GM18520 (cell line): Measurements from ENCODE around the gene FBXO10.
"Not testable (repeated sequence)": the region's sequence is repeated elsewhere in the genome, so short reads cannot be mapped to it uniquely, and the experiment has no call there.

ENCODE experiments used
- ATAC-seq: cut with Tn5 transposase; IDR thresholded peaks from one replicate; pipeline ENCODE4 v1.9.1; 2021; ENCODE audit not compliant: unreplicated experiment

The FBXO10 gene, protein sequence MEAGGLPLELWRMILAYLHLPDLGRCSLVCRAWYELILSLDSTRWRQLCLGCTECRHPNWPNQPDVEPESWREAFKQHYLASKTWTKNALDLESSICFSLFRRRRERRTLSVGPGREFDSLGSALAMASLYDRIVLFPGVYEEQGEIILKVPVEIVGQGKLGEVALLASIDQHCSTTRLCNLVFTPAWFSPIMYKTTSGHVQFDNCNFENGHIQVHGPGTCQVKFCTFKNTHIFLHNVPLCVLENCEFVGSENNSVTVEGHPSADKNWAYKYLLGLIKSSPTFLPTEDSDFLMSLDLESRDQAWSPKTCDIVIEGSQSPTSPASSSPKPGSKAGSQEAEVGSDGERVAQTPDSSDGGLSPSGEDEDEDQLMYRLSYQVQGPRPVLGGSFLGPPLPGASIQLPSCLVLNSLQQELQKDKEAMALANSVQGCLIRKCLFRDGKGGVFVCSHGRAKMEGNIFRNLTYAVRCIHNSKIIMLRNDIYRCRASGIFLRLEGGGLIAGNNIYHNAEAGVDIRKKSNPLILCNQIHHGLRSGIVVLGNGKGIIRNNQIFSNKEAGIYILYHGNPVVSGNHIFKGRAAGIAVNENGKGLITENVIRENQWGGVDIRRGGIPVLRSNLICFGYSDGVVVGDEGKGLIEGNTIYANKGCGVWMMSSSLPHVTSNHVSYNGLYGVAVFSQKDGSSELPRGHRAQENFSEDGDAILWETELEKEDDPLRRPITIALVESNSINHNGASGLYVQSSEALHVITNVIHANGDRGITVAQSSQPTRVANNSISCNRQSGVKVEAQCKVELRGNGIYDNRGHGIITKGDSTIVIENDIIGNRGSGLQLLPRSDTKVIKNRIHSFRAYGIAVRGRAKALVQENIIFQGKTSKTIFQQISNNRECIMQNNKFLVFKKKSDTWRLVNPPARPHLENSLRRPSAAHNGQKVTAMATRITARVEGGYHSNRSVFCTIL

GRCh38 chr9:37575921-37576721 is at the start of gene FBXO10:
TSS of gene FBXO10 (minus strand) at chr9:37576380. CDS start at chr9:37541768, 34,612 bp downstream.
- peak; percentile 40 for ATAC-seq

- no peak for ATAC-seq
These were observed 49.6 kb upstream of the FBXO10 start for GRCh38 chr9:37625758-37626147.

- ATAC-seq, result no peak
These were observed 49.0 kb upstream of the FBXO10 start for GRCh38 chr9:37625036-37625757.

- no peak for ATAC-seq
These were observed 47.9 kb upstream of the FBXO10 start for GRCh38 chr9:37624073-37624472.

DNA sequence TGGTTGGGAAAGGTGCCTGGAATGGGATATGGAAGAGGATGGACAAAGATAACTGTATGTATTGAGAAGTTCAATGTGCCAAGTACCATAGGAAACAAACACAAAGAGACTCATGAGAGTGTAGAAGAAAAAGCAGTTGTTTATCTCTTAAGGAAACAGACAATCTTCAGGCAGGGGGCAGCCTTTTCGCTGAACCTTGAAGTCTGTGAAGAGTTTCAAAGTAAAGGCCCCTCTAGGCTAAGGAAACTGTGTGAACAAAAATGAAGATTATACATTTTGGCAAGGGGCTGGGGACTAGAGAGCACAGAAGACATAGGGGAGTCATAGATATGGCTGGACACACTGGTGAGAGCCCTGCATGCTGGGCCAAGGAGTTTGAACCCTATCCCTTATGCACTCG is 47.1 kb upstream of the FBXO10 start:
- no peak for ATAC-seq

- ATAC-seq, result no peak
These were observed 46.3 kb upstream of the FBXO10 start for GRCh38 chr9:37622462-37622861.

DNA sequence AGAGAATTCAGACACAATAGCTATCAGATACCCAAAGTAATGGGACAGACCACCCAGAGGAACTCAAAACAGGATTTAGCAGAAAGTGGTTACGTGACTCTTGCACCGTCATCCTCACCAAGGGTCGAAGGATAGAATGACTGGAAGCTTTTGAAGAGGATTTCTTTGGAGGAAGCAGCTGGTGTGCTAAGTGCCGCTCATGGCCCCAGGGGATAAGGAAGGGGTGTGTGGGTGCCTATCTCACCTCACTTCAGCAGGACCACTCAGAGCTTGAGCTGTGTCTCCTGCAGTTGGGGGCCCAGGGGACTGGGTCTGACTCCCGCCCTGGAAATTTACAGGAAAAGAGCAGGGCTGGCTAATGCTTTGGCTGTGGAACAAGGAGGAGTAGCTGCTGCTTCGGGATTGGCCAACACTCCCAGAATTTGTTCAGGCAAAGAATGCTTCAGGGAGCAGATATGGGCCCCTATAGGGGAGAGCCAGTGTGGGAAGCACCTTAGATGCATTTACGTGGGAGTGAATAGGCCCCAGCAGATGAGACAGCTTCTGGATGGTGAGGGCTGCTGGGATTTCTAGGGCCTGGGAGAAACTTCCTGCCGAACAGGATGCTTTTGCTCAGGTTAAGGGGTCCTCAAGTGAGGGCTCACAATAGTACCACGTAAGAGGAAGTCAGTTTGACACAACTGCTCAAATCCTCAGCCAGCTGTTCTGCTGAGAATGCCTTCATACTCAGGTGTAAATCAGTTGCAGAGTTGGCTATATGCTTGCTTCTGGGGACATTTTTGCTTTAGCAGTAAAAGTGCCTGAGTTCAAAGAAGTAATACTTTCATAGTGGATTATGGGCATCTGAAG is 45.3 kb upstream of the FBXO10 start:
- no peak for ATAC-seq

GRCh38 chr9:37620396-37620795 is 44.2 kb upstream of the FBXO10 start:
- no peak for ATAC-seq

DNA sequence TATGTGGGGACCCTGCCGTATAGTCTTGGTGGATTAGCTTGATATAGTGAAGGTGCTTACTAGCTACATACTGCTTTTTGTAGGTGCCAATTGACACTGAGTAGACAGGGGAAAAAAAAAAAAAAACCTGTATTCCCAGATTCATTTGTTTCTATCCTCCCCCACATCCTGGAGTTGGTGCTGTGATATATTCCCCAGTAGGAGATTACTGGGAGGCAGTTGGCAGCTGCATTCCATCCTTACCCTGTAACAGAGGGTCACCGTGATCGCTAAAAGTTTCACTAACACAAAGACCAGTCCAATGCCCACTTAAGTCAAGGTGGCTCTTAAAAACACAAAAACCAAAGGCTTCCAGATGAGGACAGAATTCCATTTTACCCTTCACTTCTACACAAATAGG is 43.6 kb upstream of the FBXO10 start:
- ATAC-seq, result no peak

- no peak for ATAC-seq
These were observed 42.6 kb upstream of the FBXO10 start for GRCh38 chr9:37618817-37619216.

DNA sequence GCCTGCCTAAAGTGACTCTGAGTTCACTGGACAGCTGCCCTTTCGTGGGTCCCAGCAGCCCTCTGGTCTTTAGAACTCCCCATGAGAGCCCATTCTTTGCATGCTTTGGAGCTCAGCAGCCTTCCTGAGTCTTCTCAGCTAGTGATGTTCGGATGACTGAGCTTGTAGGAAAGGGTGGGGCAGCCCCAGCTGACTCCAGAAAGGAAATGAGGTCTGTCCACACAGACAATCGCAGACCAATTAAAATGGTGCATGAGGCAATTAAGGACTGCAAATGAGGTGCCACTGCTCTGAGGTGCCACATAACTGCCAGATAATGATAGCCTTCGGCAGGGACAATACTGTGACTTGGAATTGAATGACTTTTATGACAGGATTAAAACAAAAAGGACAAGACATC is 41.7 kb upstream of the FBXO10 start:
- ATAC-seq, result no peak

DNA sequence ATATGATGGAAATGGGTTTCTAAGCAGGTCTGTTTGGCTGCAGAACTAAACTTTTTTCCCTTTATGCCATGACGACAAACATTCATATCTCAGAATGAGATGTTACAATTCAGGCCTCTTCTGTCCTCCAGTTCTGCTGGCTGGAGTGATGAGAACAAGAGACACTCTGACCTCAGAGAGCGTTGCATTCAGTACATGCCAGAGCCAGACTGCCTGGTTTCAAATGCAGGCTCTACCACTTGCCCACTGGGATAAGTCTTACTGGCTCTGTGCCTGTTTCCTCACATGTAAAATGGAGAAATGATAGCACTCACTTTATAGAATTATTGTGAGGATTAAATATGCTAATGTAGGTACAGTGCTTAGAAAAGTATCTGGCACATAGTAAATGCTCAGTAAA is 41.0 kb upstream of the FBXO10 start:
- ATAC-seq, result no peak

GRCh38 chr9:37611961-37612360 is 35.8 kb upstream of the FBXO10 start:
- ATAC-seq, result no peak

GRCh38 chr9:37611014-37611413 is 34.8 kb upstream of the FBXO10 start:
- ATAC-seq, result no peak

- no peak for ATAC-seq
These were observed 33.7 kb upstream of the FBXO10 start for GRCh38 chr9:37609735-37610397.

- no peak for ATAC-seq
These were observed 32.1 kb upstream of the FBXO10 start for GRCh38 chr9:37608250-37608649.

- no peak for ATAC-seq
These were observed 28.1 kb upstream of the FBXO10 start for GRCh38 chr9:37604296-37604695.

DNA sequence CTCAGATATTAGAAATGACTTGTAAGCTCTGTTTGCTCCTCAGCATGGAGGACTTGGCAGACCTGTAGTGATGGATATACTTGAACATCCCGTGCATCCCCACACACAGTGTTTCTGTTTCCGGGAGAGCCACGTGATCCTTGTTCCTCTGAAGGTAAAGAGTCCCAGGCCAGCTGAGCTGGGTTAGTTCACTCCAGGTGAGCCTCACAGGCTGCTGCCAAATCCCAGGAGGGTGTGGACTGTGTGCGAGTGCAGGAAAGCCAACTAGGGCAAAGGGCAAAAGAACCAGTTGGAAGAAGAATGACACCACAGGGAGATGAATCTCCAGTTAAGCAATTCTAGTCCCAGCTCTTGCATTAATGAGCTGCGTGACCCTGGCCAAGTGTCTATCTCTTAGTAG is 26.6 kb upstream of the FBXO10 start:
- no peak for ATAC-seq

DNA sequence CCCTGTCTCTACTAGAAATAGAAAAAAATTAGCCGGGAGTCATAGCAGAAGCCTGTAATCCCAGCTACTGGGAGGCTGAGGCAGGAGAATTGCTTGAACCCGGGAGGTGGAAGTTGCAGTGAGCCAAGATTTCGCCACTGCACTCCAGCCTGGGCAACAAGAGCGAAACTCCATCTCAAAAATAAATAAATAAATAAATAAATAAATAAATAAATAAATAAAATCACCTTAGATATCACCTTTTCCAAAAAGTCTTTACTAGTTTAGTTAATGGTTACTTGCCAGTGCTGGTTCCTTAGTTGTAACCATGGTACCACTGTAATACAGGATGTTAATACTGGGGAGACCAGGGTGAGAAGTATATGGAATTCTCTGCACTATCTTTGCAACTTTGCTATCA is 25.9 kb upstream of the FBXO10 start:
- ATAC-seq, result not testable (repeated sequence)
